Mesothelial cell of epicardium (in vitro differentiated cells): ENCODE measurements around the gene SERPINA9. TPM values are rescaled to one million over a fixed set of nuclear protein-coding genes. Genes with fewer than 3 reads are reported as not detected.

Experiments used
- DNase-seq, 2 experiments: peaks; one replicate each; pipeline ENCODE4 v3.0.0; 2021; ENCODE audit warnings: low spot score in 2 of 2; ENCODE audit not compliant: unreplicated experiment in 2 of 2
- H3K27ac Mint-ChIP-seq: 2 replicates; pipeline ENCODE4 v1.8.0; 2021; ENCODE audit warnings: mixed read lengths
- H3K27me3 Mint-ChIP-seq: 2 replicates; pipeline ENCODE4 v1.8.0; 2021; ENCODE audit warnings: low read depth, mixed read lengths
- H3K36me3 Mint-ChIP-seq: 2 replicates; pipeline ENCODE4 v1.8.0; 2021; ENCODE audit warnings: mixed read lengths
- H3K4me1 Mint-ChIP-seq: 2 replicates; pipeline ENCODE4 v1.8.0; 2021; ENCODE audit warnings: mixed read lengths
- H3K4me3 Mint-ChIP-seq: 2 replicates; pipeline ENCODE4 v1.8.0; 2021; ENCODE audit warnings: mild to moderate bottlenecking, moderate library complexity, mixed read lengths
- H3K9me3 Mint-ChIP-seq: 2 replicates; pipeline ENCODE4 v1.8.0; 2021; ENCODE audit warnings: mixed read lengths
- CTCF ChIP-seq: fragments of 200-600 bp; sonication (generic); IDR thresholded peaks from one replicate; pipeline ENCODE4 v1.5.0; 2021; ENCODE audit warnings: antibody characterized with exemption; ENCODE audit not compliant: unreplicated experiment
- total RNA-seq: library from RNA; stranded (reverse); gene quantifications from 3 replicates; pipeline ENCODE4 v1.2.1, GENCODE V29; 2021

The SERPINA9 gene
- total RNA-seq, 1 donor from 2014 or later, result not detected

- Mint-ChIP-seq H3K27ac (no peak overlapping the region), H3K9me3 (peaks cover 6% of the 10 kb centered on the region), H3K4me1 (no peaks in the 10 kb centered on the region), H3K36me3 (no peaks in the 10 kb centered on the region), H3K4me3 (no peak overlapping the region), H3K27me3 (peaks cover 24% of the 10 kb centered on the region)
- no peak for DNase-seq
- no peak for TF ChIP-seq CTCF
These were observed 3.2 kb downstream of the SERPINA9 start for GRCh38 chr14:94472842-94473241.

GRCh38 chr14:94471045-94471444 lies 5.0 kb downstream of the SERPINA9 start:
- Mint-ChIP-seq H3K27ac (no peak overlapping the region), H3K4me3 (no peak overlapping the region), H3K36me3 (no peaks in the 10 kb centered on the region), H3K9me3 (peaks cover 5% of the 10 kb centered on the region), H3K4me1 (no peaks in the 10 kb centered on the region), H3K27me3 (peaks cover 26% of the 10 kb centered on the region)
- DNase-seq, result no peak
- no peak for TF ChIP-seq CTCF

GRCh38 chr14:94470311-94470710 lies 5.7 kb downstream of the SERPINA9 start:
- H3K27me3 Mint-ChIP-seq, result peaks cover 29% of the 10 kb centered on the region
- no peaks in the 10 kb centered on the region for H3K4me1 Mint-ChIP-seq
- no peaks in the 10 kb centered on the region for H3K36me3 Mint-ChIP-seq
- no peak overlapping the region for H3K4me3 Mint-ChIP-seq
- no peak for DNase-seq
- H3K27ac Mint-ChIP-seq, result no peak overlapping the region
- no peak for TF ChIP-seq CTCF
- H3K9me3 Mint-ChIP-seq, result peaks cover 9% of the 10 kb centered on the region

- Mint-ChIP-seq H3K27me3 (peaks cover 29% of the 10 kb centered on the region), H3K27ac (no peak overlapping the region), H3K4me3 (no peak overlapping the region), H3K9me3 (peaks cover 12% of the 10 kb centered on the region), H3K4me1 (no peaks in the 10 kb centered on the region), H3K36me3 (no peaks in the 10 kb centered on the region)
- no peak for TF ChIP-seq CTCF
- no peak for DNase-seq
These were observed 6.7 kb downstream of the SERPINA9 start for GRCh38 chr14:94469261-94469660.

- H3K4me3 Mint-ChIP-seq, result no peak overlapping the region
These were observed 8.1 kb downstream of the SERPINA9 start for GRCh38 chr14:94467728-94468520.

More at GRCh38 chr14:94467728-94468520, 8.1 kb downstream of the SERPINA9 start:
- peaks cover 25% of the 10 kb centered on the region for H3K27me3 Mint-ChIP-seq
- DNase-seq, result no peak
- TF ChIP-seq CTCF, result no peak
- H3K27ac Mint-ChIP-seq, result no peak overlapping the region
- H3K9me3 Mint-ChIP-seq, result peaks cover 12% of the 10 kb centered on the region
- no peaks in the 10 kb centered on the region for H3K36me3 Mint-ChIP-seq
- H3K4me1 Mint-ChIP-seq, result no peaks in the 10 kb centered on the region
